ENCODE results near the gene CKAP2L. TPM values are rescaled to one million over a fixed set of nuclear protein-coding genes. Genes with fewer than 3 reads are reported as not detected.

CKAP2L gene
- total and polyA plus RNA-seq, 4 donors: 0.19 to 15.9 (median 0.91) TPM; not detected in 1

GRCh38 chr2:112807233-112807807 is 42.9 kb upstream of the CKAP2L start:
- Histone ChIP-seq H3K9me3 (ENCODE audit: control insufficient read depth in 4 of 4, low read length in 3 of 4) (no peaks in the 10 kb centered on the region), H3K27me3 (ENCODE audit: control insufficient read depth in 4 of 4, insufficient read depth in 4 of 4, low read length in 3 of 4) (no peaks in the 10 kb centered on the region), H3K9ac (ENCODE audit: low read depth in 1 of 2, low read length in 2 of 2) (no peak overlapping the region), H3K36me3 (ENCODE audit: control insufficient read depth in 4 of 4, insufficient read depth in 3 of 4, low read depth in 1 of 4, low read length in 3 of 4) (no peaks in the 10 kb centered on the region), H3K4me3 (ENCODE audit: low read depth in 1 of 3, low read length in 3 of 3) (no peak overlapping the region), H3K27ac (ENCODE audit: low read depth in 1 of 2, low read length in 2 of 2) (no peak overlapping the region), H3K4me1 (ENCODE audit: control insufficient read depth in 4 of 4, insufficient read depth in 4 of 4, low read length in 3 of 4) (peaks cover under 1 to 15% (median 2%) of the 10 kb centered on the region in 4 donors)
- WGBS: 98% methylated on average over 3 of the region's 3 CpGs
- DNase-seq (ENCODE audit: low spot score): no peak
- TF ChIP-seq TAF1 (conservative IDR thresholded peaks at IDR 0.05) (no peak), RXRA (IDR thresholded peaks at IDR 0.05) (no peak), NR2F2 (IDR thresholded peaks at IDR 0.05) (no peak), FOXA2 (IDR thresholded peaks at IDR 0.05) (no peak), REST (IDR thresholded peaks at IDR 0.05) (no peak), CTCF (IDR thresholded peaks at IDR 0.05; ENCODE audit: low read depth, low read length, missing input control) (no peak), EGR1 (IDR thresholded peaks at IDR 0.05; ENCODE audit: low read depth in 2 of 2) (no peak), HNF4A (conservative IDR thresholded peaks at IDR 0.05) (no peak), ATF3 (IDR thresholded peaks at IDR 0.05) (no peak), MAX (IDR thresholded peaks at IDR 0.05) (no peak), FOXA1 (IDR thresholded peaks at IDR 0.05) (no peak), JUND (IDR thresholded peaks at IDR 0.05) (no peak), ZBTB33 (IDR thresholded peaks at IDR 0.05) (no peak)

GRCh38 chr2:112805542-112805941 is 41.1 kb upstream of the CKAP2L start:
- WGBS: 94% methylated on average over 11 of the region's 11 CpGs
- no peak overlapping the region for H3K9ac ChIP-seq (ENCODE audit: low read depth in 1 of 2, low read length in 2 of 2)
- H3K27ac ChIP-seq (ENCODE audit: low read depth in 1 of 2, low read length in 2 of 2): no peak overlapping the region
- no peaks in the 10 kb centered on the region for H3K27me3 ChIP-seq (ENCODE audit: control insufficient read depth in 4 of 4, insufficient read depth in 4 of 4, low read length in 3 of 4)
- TF ChIP-seq FOXA2 (IDR thresholded peaks at IDR 0.05) (no peak), RXRA (IDR thresholded peaks at IDR 0.05) (no peak), GABPA (IDR thresholded peaks at IDR 0.05 in 1 of 2, conservative IDR thresholded peaks at IDR 0.05 in 1 of 2) (no peak), FOXA1 (IDR thresholded peaks at IDR 0.05) (no peak), HNF4A (conservative IDR thresholded peaks at IDR 0.05) (no peak), CTCF (IDR thresholded peaks at IDR 0.05; ENCODE audit: low read depth, low read length, missing input control) (no peak), RAD21 (IDR thresholded peaks at IDR 0.05) (no peak), NR2F2 (IDR thresholded peaks at IDR 0.05) (no peak), JUND (IDR thresholded peaks at IDR 0.05) (no peak), ZBTB33 (IDR thresholded peaks at IDR 0.05) (no peak)
- H3K4me3 ChIP-seq (ENCODE audit: low read depth in 1 of 3, low read length in 3 of 3): no peak overlapping the region
- H3K4me1 ChIP-seq (ENCODE audit: control insufficient read depth in 4 of 4, insufficient read depth in 4 of 4, low read length in 3 of 4): peaks cover 0 to 10% (median 2%) of the 10 kb centered on the region in 4 donors
- no peak for DNase-seq (ENCODE audit: low spot score)
- no peaks in the 10 kb centered on the region for H3K36me3 ChIP-seq (ENCODE audit: control insufficient read depth in 4 of 4, insufficient read depth in 3 of 4, low read depth in 1 of 4, low read length in 3 of 4)
- no peaks in the 10 kb centered on the region for H3K9me3 ChIP-seq (ENCODE audit: control insufficient read depth in 4 of 4, low read length in 3 of 4)

Measured in liver (tissue), 9 donors.